GM18870 (cell line): Measurements from ENCODE around the gene TAGLN.

Experiments used
- ATAC-seq: cut with Tn5 transposase; IDR thresholded peaks from one replicate; pipeline ENCODE4 v1.9.1; 2021; ENCODE audit warnings: moderate library complexity; ENCODE audit not compliant: unreplicated experiment

The TAGLN gene

GRCh38 chr11:117199053-117199915 lies at the start of gene TAGLN:
Gene TAGLN (plus strand): TSS chr11:117199370. CDS start chr11:117203014, 3,644 bp downstream.
- no peak for ATAC-seq

GRCh38 chr11:117152066-117152465 lies 47.1 kb upstream of the TAGLN start:
- no peak for ATAC-seq

- no peak for ATAC-seq
Observed at GRCh38 chr11:117154468-117154867, 44.7 kb upstream of the TAGLN start.

DNA sequence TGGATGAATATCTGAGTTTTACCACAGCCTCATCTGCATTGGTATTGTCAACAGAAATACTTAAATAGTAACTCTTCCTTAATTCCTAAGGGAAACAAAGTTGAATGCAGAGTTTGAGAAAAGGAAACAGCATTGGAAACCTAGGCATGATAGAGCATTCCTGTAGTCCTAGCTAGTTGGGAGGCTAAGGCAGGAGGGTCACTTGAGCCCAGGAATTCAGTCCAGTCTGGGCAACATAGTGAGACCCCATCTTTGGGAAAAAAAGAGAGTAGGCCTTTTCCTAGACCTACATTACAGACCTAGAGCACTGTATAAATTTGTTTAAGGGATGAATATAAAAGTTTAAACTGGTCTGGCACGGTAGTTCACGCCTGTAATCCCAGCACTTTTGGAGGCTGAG lies 41.7 kb upstream of the TAGLN start:
- ATAC-seq = no peak

DNA sequence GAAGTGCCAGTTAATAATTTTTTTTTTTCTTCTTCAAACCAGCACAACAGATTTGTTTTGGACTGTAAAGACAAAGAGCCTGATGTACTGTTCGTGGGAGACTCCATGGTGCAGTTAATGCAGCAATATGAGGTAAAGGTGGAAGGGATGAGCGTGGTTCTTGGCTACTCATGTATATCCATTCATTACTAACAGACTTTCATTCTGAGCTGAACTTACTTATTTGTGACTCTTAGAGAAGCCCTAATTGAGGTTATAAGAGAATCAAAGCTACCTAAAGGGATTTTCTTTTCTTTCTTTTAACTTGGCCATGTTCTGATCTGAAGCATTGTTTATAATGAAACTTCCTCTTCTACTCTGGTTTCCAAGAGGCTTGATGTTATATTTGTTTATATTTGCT lies 39.3 kb upstream of the TAGLN start:
- no peak for ATAC-seq

DNA sequence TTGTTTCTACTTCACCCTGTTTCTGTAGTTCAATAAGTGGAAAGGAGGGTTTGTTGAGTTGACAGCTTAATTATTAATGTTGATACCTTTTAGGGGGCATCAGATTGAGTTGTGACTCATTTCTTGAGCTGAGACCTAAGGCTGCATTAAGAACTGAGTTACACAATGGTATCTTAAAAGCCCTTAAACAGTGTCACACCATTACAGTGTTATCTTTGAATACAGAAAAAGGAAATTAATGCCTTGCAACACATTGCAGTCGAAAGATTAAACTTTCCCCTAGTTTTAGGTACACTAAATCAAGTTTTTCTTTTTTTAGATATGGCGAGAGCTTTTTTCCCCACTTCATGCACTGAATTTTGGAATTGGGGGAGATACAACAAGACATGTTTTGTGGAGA lies 38.3 kb upstream of the TAGLN start:
- ATAC-seq = no peak

DNA sequence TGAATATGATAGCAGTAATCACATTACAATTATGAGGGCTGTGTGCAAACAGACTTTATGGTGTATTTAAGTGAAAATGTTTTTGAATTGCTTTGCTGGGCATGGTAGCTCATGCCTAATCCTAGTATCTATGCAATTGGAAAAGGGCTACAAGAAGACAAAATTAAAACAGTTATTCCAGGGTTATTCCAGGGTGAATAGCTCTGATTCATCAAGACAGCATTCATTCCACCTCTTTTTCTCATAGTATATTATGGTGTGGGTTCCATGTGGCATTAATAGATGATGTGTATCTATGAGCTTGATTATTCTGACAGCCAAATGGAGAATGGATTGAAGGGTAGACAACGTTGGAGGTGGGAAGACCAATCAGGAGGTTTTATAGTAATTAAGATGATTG lies 32.7 kb upstream of the TAGLN start:
- no peak for ATAC-seq

DNA sequence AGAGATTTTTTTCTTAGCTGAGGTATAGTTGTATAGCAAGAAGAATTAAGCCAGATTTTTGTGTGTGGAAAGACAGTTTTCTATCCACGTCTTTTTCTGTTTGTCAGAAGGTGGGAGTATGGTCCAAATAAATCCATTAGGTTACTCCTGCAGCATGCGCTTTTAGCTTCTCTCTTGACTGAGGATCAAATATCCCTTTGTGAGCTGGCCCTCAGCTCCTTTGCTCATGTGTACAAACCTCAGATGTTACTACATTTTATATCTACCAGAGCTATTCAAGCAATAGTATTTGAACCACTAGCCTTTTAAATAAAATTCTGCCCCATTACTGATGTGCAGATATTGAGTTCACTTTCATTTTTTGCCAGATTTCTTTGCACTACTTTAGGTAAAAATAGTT lies 29.4 kb upstream of the TAGLN start:
- ATAC-seq = no peak

DNA sequence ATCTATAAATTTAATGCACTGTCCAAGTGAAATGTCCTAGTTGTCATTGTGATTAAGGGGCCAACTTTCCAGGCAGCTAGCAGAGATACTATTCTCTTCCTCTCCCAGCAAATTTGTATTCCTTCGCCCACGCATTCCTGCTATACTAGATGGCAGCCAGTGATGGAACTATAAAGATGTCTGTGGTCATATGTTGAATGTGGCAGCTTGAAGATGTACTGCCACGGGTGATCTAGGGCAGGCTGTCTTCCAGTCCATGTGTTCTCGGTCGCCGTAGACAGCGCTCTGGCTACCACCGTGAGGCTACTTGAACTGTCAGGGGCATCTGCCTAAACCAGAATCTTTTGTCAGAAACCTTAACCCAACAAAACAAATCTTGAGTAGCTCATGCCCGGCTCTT lies 29.0 kb upstream of the TAGLN start:
- no peak for ATAC-seq

DNA sequence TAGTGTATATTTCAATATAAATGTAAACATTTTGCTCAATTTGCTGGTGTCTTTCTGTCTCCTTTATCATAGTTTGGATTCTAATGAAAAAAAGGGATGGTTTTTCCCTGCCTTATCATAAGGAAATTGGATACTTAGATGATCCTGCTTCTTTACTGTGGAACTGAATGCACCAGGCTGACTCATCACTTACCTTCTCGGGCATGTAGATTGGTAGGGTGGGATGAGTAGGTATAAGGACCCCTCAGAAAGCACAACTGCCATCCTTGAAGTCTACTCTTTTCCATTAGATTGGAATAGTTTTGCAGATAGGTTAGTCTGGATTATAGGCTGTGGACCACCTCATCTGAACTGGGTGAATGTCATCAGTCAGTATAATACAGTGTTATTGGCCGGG lies 28.2 kb upstream of the TAGLN start:
- no peak for ATAC-seq

DNA sequence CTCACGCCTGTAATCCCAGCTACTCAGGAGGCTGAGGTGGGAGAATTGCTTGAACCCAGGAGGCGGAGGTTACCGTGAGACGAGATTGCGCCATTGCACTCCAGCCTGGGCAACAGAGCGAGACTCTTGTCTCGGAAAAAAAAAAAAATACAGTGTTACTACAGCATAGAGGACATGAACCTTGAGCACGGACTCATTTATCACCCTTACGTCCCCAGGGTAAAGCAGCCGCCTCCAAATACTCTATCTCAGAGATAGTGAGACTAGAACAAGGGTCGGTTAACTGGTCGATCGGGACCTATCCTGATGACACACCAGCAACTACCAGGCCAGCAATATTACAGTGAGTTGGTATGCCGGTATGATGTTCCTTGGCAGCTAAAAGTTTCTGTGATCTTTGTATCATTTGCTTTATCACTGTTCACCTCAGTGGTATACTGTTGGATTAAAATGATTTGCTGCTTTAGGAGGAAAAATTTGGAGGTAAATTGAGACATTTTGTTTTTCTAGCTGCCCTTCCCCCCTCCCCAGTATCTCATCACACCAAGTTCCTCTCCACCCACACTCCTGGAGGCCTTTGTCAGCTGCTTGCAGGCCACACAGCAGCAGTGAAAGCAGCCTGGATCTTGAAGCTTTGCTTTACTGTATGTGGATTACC lies 27.6 kb upstream of the TAGLN start:
- ATAC-seq = no peak

GRCh38 chr11:117172724-117173421 lies 26.3 kb upstream of the TAGLN start:
- ATAC-seq = no peak

GRCh38 chr11:117175104-117175503 lies 24.1 kb upstream of the TAGLN start:
- ATAC-seq = no peak

GRCh38 chr11:117175781-117176180 lies 23.4 kb upstream of the TAGLN start:
- ATAC-seq = no peak

GRCh38 chr11:117176186-117176585 lies 23.0 kb upstream of the TAGLN start:
- no peak for ATAC-seq

DNA sequence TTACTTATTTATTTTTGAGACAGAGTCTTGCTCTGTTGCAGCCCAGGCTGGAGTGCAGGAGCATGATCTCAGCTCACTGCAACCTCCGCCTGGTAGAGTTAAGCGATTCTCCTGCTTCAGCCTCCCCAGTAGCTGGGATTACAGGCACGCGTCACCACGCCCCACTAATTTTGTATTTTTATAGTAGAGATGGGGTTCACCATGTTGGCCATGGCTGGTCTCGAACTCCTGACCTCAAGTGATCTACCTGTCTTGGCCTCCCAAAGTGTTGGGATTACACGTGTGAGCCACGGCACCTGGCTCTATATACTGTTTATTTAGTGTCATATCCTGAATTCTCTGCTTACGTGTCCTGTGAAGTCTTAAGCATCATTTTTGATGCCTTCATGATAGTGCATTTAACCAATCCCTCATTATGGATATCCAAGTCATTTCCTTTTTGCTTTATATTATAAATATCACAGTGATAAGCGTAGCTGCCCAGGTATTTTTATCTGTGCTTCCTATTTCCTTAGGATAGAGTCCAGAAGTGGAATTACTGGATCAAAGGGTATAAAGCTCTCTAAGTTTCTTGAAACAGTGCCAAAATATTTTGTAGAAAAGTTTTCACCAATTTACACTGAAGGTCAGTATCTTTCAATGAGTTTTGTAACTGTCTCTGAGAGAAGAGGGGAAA lies 21.5 kb upstream of the TAGLN start:
- ATAC-seq = no peak

GRCh38 chr11:117178210-117179034 lies 20.7 kb upstream of the TAGLN start, which contains the start of gene SIDT2:
Gene SIDT2 (plus strand): TSS chr11:117178743. CDS start chr11:117179264, 521 bp downstream.
- peak; percentile 87 for ATAC-seq

DNA sequence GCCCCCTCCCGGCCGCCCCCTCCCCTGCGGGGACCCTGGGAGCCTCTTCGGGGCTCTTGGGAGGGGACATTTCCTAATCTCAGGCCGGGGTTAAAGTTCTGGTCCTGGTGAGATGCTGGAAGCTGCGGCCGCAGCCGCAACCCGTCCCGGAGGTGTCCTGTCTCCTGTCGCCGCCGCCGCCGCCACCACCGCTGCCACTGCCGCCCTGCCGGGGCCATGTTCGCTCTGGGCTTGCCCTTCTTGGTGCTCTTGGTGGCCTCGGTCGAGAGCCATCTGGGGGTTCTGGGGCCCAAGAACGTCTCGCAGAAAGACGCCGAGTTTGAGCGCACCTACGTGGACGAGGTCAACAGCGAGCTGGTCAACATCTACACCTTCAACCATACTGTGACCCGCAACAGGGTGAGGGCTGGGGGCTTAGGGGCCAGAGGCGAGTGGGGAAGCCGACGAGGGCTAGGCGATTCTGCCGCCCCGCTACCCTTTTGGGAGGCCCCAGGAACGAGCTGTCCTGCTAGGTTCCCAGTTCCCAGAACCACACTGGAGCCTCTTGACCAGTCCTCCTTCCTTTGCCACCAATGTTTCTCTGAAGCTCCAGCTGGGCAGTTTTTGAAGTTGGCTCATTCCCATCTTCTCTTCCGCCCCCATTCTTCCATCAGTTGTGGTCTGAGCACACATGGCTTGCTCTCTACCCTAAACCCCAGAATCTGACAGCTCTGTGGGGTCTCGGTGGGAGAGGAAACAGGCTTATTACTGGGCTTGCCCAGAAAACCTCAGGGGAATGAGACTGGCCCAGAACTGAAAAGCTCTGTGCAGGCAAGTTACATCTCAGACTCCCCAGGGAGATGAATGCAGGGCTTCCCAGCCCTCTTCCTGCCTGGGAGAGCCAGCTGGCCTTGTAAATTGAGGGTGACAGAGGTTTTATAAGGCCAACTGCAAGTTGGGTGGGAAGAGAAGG lies 19.8 kb upstream of the TAGLN start:
- ATAC-seq = no peak

DNA sequence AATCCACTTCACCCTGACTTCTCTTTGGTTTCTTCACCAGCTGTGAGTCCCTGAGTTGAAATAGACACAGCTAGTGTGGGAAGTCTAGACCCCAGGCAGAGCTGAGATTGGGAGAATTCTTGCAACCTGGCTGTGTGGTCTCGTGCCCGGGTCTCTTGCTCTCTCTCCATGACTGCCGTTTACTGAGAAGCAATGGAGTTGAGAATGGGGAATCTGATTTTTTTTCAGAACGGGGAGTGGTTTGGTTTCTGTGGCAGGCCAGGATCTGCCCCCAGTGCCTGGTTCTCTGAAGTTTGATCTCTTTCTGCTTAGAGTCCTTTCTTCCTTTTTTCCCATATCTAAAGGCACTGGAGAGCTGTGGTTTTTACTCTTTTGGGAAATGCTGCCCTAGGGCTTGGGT lies 19.1 kb upstream of the TAGLN start:
- ATAC-seq = no peak
